Adrenal gland (tissue), 12 donors: ENCODE data around the gene STARD13. TPM values are rescaled to one million over a fixed set of nuclear protein-coding genes. Genes with fewer than 3 reads are reported as not detected.
"Not testable (repeated sequence)": the region's sequence is repeated elsewhere in the genome, so short reads cannot be mapped to it uniquely, and the experiment has no call there.

Experiments used
- DNase-seq, 7 donors: peaks; one replicate each; pipeline ENCODE4 v3.0.0-alpha.2; 2019 to 2020
- H3K27ac ChIP-seq, 5 donors: fragments of 200-600 bp; sonication (generic) in 4 of 5; 1 replicate in 3 of 5; 2 replicates in 2 of 5; pipeline versions ENCODE4 v1.5.1 to v1.8.0; 2016 to 2020; ENCODE audit warnings: mild to moderate bottlenecking in 1 of 5
- H3K27me3 ChIP-seq: fragments of 200-600 bp; 2 replicates; pipeline ENCODE4 v1.8.0; 2021
- H3K36me3 ChIP-seq, 2 donors: fragments of 200-600 bp; replicated peaks in 1 of 2; 1 replicate in 1 of 2; 2 replicates in 1 of 2; pipeline versions ENCODE4 v1.5.1 to v1.8.0; 2018 to 2022
- H3K4me1 ChIP-seq, 2 donors: fragments of 200-600 bp; replicated peaks in 1 of 2; 1 replicate in 1 of 2; 2 replicates in 1 of 2; pipeline versions ENCODE4 v1.5.1 to v1.8.0; 2018 to 2021
- H3K4me3 ChIP-seq, 4 donors: fragments of 200-600 bp; sonication (generic) in 3 of 4; one replicate each; pipeline ENCODE4 v1.5.1; 2016 to 2018
- H3K9me3 ChIP-seq, 3 donors: fragments of 200-600 bp; sonication (generic) in 1 of 3; replicated peaks in 1 of 3; 1 replicate in 2 of 3; 2 replicates in 1 of 3; pipeline versions ENCODE4 v1.5.1 to v1.8.0; 2016 to 2021
- CTCF ChIP-seq, 6 experiments: fragments of 450-650 bp in 4 of 6; fragments of 200-600 bp in 2 of 6; sonication (generic) in 1 of 6; IDR thresholded peaks; 1 replicate in 5 of 6; 2 replicates in 1 of 6; pipeline versions ENCODE4 v1.5.1 to v1.8.0; 2016 to 2021; ENCODE audit warnings: antibody characterized with exemption in 6 of 6, mild to moderate bottlenecking in 2 of 6, moderate library complexity in 1 of 6
- POLR2A ChIP-seq, 2 donors: fragments of 450-650 bp; IDR thresholded peaks; one replicate each; pipeline ENCODE4 v1.6.1; 2017; ENCODE audit warnings: antibody characterized with exemption in 2 of 2, mild to moderate bottlenecking in 2 of 2, moderate library complexity in 1 of 2
- WGBS, 4 donors: extraction: QIAGEN DNeasy Blood & Tissue Kit in 2 of 4; methylation state at CpG; one replicate each; pipeline versions ENCODE4 v1.1.5 to v1.1.7; 2013 to 2017; 5-methylcytosine and 5-hydroxymethylcytosine counted together
- intact Hi-C, 2 donors: fragments of 100-400 bp; cut with DNase I; formaldehyde crosslinking; loops; one replicate each; pipeline versions ENCODE4 v1.14.1 to v1.15.0; 2022 to 2023
- polyA plus RNA-seq, 3 donors: library from polyadenylated mRNA; stranded (reverse); fragments of 200-250 nt in 2 of 3; fragments of 350-450 nt in 1 of 3; fragmentation: Illumina TruSeq in 1 of 3; extraction: RNeasy Lipid Tissue Mini Kit (QIAGEN cat#74804) in 1 of 3; gene quantifications; one replicate each; pipeline ENCODE4 v1.2.3, GENCODE V29; 2013 to 2014
- total RNA-seq, 9 donors: library from RNA; depleted of rRNA in 4 of 9; stranded (reverse); fragments of >200 nt in 4 of 9; fragments of 120-200 nt in 1 of 9; fragmentation: NEBNext Ultra II Directional in 1 of 9; extraction: Animal tissue kit (Norgen Biotek cat#: 25700) in 1 of 9; gene quantifications; one replicate each; pipeline versions ENCODE4 v1.1.0 to v1.2.4, GENCODE V29; 2013 to 2023
- donor health status: healthy with polysubstance abuse.
- donor health status: Bipolar disorder and iron deficiency.
- donor health status: DM: yes; HTN: yes; CAD: no.
- donor health status: DM: no; HTN: no; CAD: no.
- donor health status: DM: no; HTN: no; CAD: no.
- donor health status: DM: yes; HTN: yes; CAD: no.

STARD13 gene
- total and polyA plus RNA-seq, 12 donors, result 10.5 to 79.8 (median 33.6) TPM

GRCh38 chr13:33164331-33164730 is 121.2 kb downstream of the STARD13 start:
- TF ChIP-seq POLR2A (IDR thresholded peaks at IDR 0.05) (no peak), CTCF (IDR thresholded peaks at IDR 0.05) (no peak)
- Histone ChIP-seq H3K36me3 (peaks cover 0 to 6% of the 10 kb centered on the region in 2 donors), H3K9me3 (no peaks in the 10 kb centered on the region), H3K27me3 (no peaks in the 10 kb centered on the region), H3K4me3 (no peak overlapping the region), H3K27ac (peak overlapping the region in 3 of 5 donors; percentile 59 to 64 (median 62)), H3K4me1 (peaks cover 25 to 41% of the 10 kb centered on the region in 2 donors)
- no peak for DNase-seq
- intact Hi-C loops, result no loop called here
- 64 to 84% (median 73%) methylated on average over 2 of the region's 2 CpGs for WGBS, 4 donors

GRCh38 chr13:33162725-33163124 is 122.8 kb downstream of the STARD13 start:
- H3K27ac ChIP-seq, H3K27me3 ChIP-seq, H3K9me3 ChIP-seq, DNase-seq, intact Hi-C loops, H3K36me3 ChIP-seq, H3K4me3 ChIP-seq: not testable (repeated sequence)
- peaks cover 16 to 25% of the 10 kb centered on the region in 2 donors for H3K4me1 ChIP-seq
- 94 to 100% (median 98%) methylated on average over 2 of the region's 2 CpGs for WGBS, 4 donors

GRCh38 chr13:33158816-33159215 is 126.7 kb downstream of the STARD13 start:
- H3K36me3 ChIP-seq, result peaks cover 0 to 7% of the 10 kb centered on the region in 2 donors

GRCh38 chr13:33158271-33158670 is 127.3 kb downstream of the STARD13 start:
- no peak overlapping the region for H3K4me3 ChIP-seq
- H3K27me3 ChIP-seq, result no peaks in the 10 kb centered on the region
- 90 to 95% (median 93%) methylated on average over 3 of the region's 3 CpGs for WGBS, 4 donors
- peaks cover 0 to 6% of the 10 kb centered on the region in 2 donors for H3K4me1 ChIP-seq
- no peak for DNase-seq
- H3K36me3 ChIP-seq, result peaks cover 0 to 7% of the 10 kb centered on the region in 2 donors
- no peaks in the 10 kb centered on the region for H3K9me3 ChIP-seq
- intact Hi-C loops, result no loop called here
- H3K27ac ChIP-seq, result peak overlapping the region in 1 of 5 donors; percentile 26
- TF ChIP-seq CTCF (IDR thresholded peaks at IDR 0.05) (no peak), POLR2A (IDR thresholded peaks at IDR 0.05) (no peak)

More at GRCh38 chr13:33158816-33159215, 126.7 kb downstream of the STARD13 start:
- Histone ChIP-seq H3K9me3 (no peaks in the 10 kb centered on the region), H3K4me1 (peaks cover 1 to 8% of the 10 kb centered on the region in 2 donors), H3K27me3 (no peaks in the 10 kb centered on the region), H3K4me3 (no peak overlapping the region), H3K27ac (peak overlapping the region in 1 of 5 donors; percentile 26)
- TF ChIP-seq CTCF (IDR thresholded peaks at IDR 0.05), result no peak
- WGBS, 4 donors, result 71 to 86% (median 81%) methylated on average over 8 of the region's 8 CpGs
- DNase-seq, result no peak
- intact Hi-C loops, result no loop called here

- no peak for TF ChIP-seq CTCF (IDR thresholded peaks at IDR 0.05)
- no peaks in the 10 kb centered on the region for H3K9me3 ChIP-seq
- 87 to 92% (median 89%) methylated on average over 5 of the region's 5 CpGs for WGBS, 4 donors
- H3K27me3 ChIP-seq, result no peaks in the 10 kb centered on the region
- H3K4me3 ChIP-seq, result no peak overlapping the region
- intact Hi-C loops, result no loop called here
- peaks cover 0 to 13% of the 10 kb centered on the region in 2 donors for H3K4me1 ChIP-seq
- peaks cover 0 to 7% of the 10 kb centered on the region in 2 donors for H3K36me3 ChIP-seq
- no peak for DNase-seq
- peak overlapping the region in 2 of 5 donors; percentile 72 to 84 for H3K27ac ChIP-seq
Measured at GRCh38 chr13:33154911-33155310, 130.6 kb downstream of the STARD13 start.
